Mucosa of descending colon (tissue), 3 donors: ENCODE measurements around the gene METTL8. TPM values are rescaled to one million over a fixed set of nuclear protein-coding genes. Genes with fewer than 3 reads are reported as not detected.

Experiments
- ATAC-seq: fragments of 200-7000 bp; cut with Tn5 transposase; one replicate; pipeline ENCODE4 v1.9.1; 2020; ENCODE audit warnings: mild to moderate bottlenecking, moderate library complexity
- DNase-seq, 3 donors: peaks; one replicate each; pipeline ENCODE4 v3.0.0-alpha.2; 2020
- H3K36me3 ChIP-seq: fragments of 200-600 bp; one replicate; pipeline ENCODE4 v1.8.0; 2021; ENCODE audit warnings: low read depth, mild to moderate bottlenecking
- H3K4me1 ChIP-seq: fragments of 200-600 bp; one replicate; pipeline ENCODE4 v1.8.0; 2021; ENCODE audit warnings: low read depth, mild to moderate bottlenecking
- H3K4me3 ChIP-seq: fragments of 200-600 bp; one replicate; pipeline ENCODE4 v1.8.0; 2021; ENCODE audit warnings: mild to moderate bottlenecking
- H3K9me3 ChIP-seq: fragments of 200-600 bp; one replicate; pipeline ENCODE4 v1.8.0; 2021; ENCODE audit warnings: mild to moderate bottlenecking
- CTCF ChIP-seq: fragments of 200-600 bp; IDR thresholded peaks from one replicate; pipeline ENCODE4 v1.8.0; 2022; ENCODE audit warnings: antibody characterized with exemption, mild to moderate bottlenecking
- intact Hi-C, 2 donors: fragments of 100-400 bp; cut with DNase I in 1 of 2; cut with micrococcal nuclease in 1 of 2; formaldehyde crosslinking; loops; one replicate each; pipeline versions ENCODE4 v1.11.0 to v1.11.1; 2022; cut with DNase I, micrococcal nuclease
- total RNA-seq, 3 donors: library from RNA; stranded (reverse); fragmentation: NEBNext Ultra II Directional in 2 of 3; extraction: Animal tissue kit (Norgen Biotek cat#: 25700) in 2 of 3; gene quantifications; one replicate each; pipeline versions ENCODE4 v1.2.1 to v1.2.4, GENCODE V29; 2021 to 2023
- donor health status: DM: no; HTN: no; CAD: no; lungs with moderate emphysema.
- donor health status: DM: no; HTN: no; CAD: no.
- donor health status: DM: no; HTN: yes; CAD: no.

Gene METTL8
- total RNA-seq, 3 donors from 2014 or later = 15.9 to 44.9 (median 20.7) TPM

- TF ChIP-seq CTCF = no peak
- ATAC-seq (no peak), DNase-seq (no peak)
- H3K36me3 ChIP-seq = no peaks in the 10 kb centered on the region
- no peak overlapping the region for H3K4me3 ChIP-seq
- no peaks in the 10 kb centered on the region for H3K9me3 ChIP-seq
- no peaks in the 10 kb centered on the region for H3K4me1 ChIP-seq
- intact Hi-C loops = no loop called here
Observed at GRCh38 chr2:171287611-171288010, 146.2 kb downstream of the METTL8 start.

GRCh38 chr2:171287036-171287571 is 146.7 kb downstream of the METTL8 start:
- no peak for ATAC-seq
- Histone ChIP-seq H3K4me3 (no peak overlapping the region), H3K36me3 (no peaks in the 10 kb centered on the region), H3K9me3 (no peaks in the 10 kb centered on the region), H3K4me1 (no peaks in the 10 kb centered on the region)
- TF ChIP-seq CTCF = no peak
- intact Hi-C loops = no loop called here
- DNase-seq = no peak

GRCh38 chr2:171281110-171281509 is 152.7 kb downstream of the METTL8 start:
- Histone ChIP-seq H3K4me1 (no peaks in the 10 kb centered on the region), H3K4me3 (no peak overlapping the region), H3K9me3 (no peaks in the 10 kb centered on the region), H3K36me3 (no peaks in the 10 kb centered on the region)
- intact Hi-C loops = no loop called here
- no peak for DNase-seq
- ATAC-seq = no peak
- no peak for TF ChIP-seq CTCF

GRCh38 chr2:171279983-171280790 is 153.6 kb downstream of the METTL8 start:
- H3K4me1 ChIP-seq = no peaks in the 10 kb centered on the region
- intact Hi-C loops = no loop called here
- H3K9me3 ChIP-seq = no peaks in the 10 kb centered on the region
- ATAC-seq (no peak), DNase-seq (no peak)
- TF ChIP-seq CTCF = no peak
- H3K4me3 ChIP-seq = no peak overlapping the region
- no peaks in the 10 kb centered on the region for H3K36me3 ChIP-seq

- ATAC-seq = no peak
- no peaks in the 10 kb centered on the region for H3K36me3 ChIP-seq
- H3K4me1 ChIP-seq = no peaks in the 10 kb centered on the region
- no peak for DNase-seq
- no peak overlapping the region for H3K4me3 ChIP-seq
- intact Hi-C loops = no loop called here
- TF ChIP-seq CTCF = no peak
- no peaks in the 10 kb centered on the region for H3K9me3 ChIP-seq
Observed at GRCh38 chr2:171274757-171275156, 159.0 kb downstream of the METTL8 start.
